ENCODE results near the gene COL4A6.

Gene COL4A6

DNA sequence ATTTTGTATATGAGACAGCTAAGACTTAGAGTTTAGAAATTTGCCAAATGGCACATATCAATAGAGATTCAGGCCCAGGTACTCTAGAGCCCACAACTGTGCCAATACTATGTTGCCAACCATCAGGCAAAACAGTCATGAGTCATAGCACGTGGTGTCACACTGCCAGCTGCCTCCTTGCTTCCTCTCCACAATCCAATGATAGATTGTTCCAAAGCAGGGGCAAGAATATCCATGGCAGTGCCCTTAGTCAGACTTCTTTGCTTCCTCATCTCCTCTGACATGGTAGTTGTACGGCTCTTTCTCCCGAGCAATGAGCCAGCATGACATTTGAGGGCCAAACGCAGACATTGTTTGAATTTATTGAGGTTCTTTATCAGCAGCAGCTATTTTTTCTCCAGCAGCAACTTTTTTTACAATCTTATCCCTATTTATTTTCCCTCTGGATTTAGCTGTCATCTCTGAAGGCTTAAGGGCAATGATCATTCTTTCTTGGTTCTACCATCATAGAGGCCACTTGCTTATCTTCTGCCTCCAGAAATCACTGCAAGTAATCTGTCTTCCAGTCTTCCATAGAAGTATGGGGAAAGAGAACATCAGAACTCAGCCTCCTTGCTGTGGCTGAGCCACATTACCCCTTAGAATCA lies 169.7 kb downstream of the COL4A6 start:
- no peak for DNase-seq

DNA sequence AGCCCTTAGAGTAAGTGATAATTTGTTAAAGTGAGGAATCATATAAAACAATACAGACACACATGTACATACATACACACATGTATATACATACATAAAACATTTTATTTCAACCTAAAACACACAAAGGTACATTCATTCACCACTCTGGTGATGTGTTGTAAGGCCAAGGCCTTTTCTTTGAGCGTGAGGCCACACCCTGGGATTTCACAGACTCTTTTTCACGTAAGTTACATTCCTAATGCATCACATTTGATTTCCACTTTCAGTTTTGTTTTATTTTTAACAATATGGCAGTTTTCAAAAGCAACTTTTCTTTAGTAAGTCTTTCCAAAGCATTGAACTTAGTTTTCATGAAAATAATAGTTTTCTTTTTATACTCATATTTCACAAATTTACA lies 170.7 kb downstream of the COL4A6 start:
- DNase-seq, result no peak

DNA sequence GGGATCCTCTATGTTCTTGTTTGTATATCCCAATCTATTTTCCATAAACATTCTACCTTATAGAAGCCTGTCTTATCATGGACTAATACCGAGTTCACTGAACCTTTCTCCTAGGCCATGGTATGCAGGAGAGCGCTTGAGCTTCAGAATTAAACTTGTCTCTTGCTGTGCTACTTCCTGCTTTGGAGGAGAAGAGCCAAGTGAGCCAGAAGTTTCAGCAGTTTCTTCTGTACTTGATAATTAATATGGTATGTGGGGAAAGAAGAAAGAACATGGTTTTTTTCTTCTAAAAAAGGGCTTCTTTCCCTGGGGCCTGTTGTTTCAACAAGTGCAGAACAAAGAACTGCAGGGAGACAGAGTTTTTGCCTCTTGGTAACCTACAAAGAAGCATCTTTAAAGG lies 173.8 kb downstream of the COL4A6 start:
- DNase-seq, result no peak

- DNase-seq, result no peak
Observed at GRCh38 chrX:108261549-108262203, 176.5 kb downstream of the COL4A6 start.

GRCh38 chrX:108257556-108257955 lies 180.7 kb downstream of the COL4A6 start:
- DNase-seq, result no peak

DNA sequence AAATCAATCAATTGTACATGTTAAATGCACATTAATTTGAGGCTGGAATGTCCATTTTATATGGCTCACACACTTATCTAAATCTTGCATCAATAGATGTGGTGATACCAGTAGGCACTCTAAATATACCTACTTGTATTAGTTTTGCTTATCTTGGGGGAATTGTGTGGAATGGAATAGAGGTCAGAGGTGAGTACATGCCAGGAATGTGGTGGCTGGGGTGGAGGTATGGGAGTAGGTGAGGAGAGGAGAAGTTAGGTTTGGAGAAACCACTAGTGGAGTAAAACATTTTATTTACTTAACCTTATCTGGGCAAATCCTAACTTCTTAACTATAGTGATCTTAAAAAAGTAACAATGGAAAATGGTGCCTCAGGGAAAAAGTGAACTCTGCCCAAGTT lies 183.6 kb downstream of the COL4A6 start:
- DNase-seq, result no peak

GRCh38 chrX:108250654-108251579 lies 187.3 kb downstream of the COL4A6 start:
- DNase-seq, result no peak

GRCh38 chrX:108246304-108246954 lies 191.8 kb downstream of the COL4A6 start:
- no peak for DNase-seq

GRCh38 chrX:108245462-108245861 lies 192.8 kb downstream of the COL4A6 start:
- no peak for DNase-seq

GRCh38 chrX:108235986-108236385 lies 202.2 kb downstream of the COL4A6 start:
- DNase-seq, result no peak

GRCh38 chrX:108230574-108230973 lies 207.6 kb downstream of the COL4A6 start:
- DNase-seq, result no peak

DNA sequence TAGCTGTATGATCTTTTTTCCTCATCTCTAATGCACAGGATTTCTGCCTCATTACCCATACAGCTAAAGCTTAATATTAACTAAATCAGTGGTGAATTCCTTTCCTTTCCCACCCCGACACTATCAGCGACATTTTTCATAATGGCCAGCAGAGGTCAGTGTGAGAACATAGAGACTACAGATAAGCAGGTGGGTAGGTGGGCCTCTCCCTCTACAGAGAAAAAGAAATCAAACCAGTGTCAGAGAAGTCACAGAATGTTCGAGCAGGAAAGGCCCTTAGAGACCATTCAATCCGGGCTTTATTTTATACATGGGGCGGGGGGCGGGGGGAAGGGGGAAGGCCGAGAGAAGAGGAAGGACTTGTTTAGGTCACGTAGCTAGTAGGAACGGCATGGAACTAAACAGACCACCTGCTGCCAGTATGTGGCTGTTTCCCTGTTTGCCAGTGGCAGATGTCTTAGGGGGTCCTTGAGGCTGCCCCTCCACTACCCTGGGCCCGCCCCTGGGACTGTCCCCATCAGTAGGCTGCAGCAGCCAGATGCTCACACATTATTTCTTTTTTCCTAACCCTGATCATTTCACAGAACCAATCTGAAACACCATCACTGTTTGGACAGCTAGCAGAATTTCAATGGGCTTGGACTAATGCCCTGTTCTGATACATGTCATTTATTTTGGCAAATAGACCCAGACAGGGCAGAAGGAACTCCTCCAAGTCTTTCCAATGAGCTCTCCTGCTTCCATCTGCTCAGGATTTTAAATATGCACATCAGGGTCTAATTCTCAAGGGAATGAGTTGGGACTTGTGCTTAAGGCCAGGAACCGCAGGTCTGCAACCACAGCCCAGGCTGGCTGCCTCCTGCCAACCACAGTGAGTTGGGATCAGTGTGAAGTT lies 213.2 kb downstream of the COL4A6 start:
- DNase-seq, result no peak

- DNase-seq, result no peak
Observed at GRCh38 chrX:108224218-108224617, 214.0 kb downstream of the COL4A6 start.

DNA sequence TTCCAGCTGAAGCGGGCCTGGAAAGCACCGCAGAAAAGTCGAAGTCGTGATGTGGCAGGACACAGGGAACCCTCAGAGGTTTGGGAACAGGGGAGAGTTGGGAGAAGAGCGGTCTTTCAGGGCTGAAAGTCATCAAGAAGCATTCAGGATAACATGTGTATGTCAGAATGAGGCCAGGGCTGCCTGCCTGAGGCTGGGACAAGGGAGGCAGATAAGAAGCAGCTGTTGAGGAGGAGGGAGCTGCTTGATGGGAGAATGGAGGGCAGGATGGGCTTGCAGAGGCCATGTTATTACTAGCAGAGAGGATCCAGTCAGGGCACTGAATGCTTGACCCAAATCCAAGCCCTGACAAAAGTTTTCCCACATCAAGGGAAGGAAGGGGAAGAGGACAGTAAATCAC lies 214.6 kb downstream of the COL4A6 start:
- no peak for DNase-seq

- no peak for DNase-seq
Observed at GRCh38 chrX:108221301-108221864, 216.8 kb downstream of the COL4A6 start.

DNA sequence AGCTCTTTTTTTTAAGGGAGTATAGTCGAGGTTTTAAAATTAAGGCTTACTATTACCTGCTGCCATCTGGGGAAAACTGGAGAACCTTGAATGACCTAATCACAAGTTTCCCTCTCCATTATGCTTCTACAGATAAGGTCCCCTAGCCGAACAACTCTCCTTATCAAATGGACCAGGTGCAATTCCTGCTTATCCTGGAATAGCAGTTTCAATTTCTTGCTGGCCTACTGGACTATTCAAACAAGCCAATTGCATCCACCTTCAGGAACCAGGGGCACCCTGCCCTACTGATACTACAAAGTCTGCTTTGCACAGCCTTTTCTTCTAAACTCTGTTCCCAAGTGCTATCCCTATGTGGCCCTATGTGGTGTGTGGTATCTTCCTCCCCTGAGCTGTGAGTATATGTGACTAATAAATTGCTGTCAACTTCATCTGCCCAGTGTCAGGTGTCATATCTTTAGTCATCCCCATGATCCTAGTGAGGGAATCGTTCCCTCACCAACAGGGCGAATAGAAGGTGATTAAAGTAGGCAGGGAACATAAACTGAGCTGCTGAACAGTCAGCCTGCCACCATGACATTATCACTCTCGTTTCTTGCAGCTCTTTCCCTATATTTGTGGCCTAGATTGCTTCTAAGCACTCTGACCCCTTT lies 218.1 kb downstream of the COL4A6 start:
- DNase-seq, result no peak

- no peak for DNase-seq
Observed at GRCh38 chrX:108217876-108218275, 220.3 kb downstream of the COL4A6 start.

DNA sequence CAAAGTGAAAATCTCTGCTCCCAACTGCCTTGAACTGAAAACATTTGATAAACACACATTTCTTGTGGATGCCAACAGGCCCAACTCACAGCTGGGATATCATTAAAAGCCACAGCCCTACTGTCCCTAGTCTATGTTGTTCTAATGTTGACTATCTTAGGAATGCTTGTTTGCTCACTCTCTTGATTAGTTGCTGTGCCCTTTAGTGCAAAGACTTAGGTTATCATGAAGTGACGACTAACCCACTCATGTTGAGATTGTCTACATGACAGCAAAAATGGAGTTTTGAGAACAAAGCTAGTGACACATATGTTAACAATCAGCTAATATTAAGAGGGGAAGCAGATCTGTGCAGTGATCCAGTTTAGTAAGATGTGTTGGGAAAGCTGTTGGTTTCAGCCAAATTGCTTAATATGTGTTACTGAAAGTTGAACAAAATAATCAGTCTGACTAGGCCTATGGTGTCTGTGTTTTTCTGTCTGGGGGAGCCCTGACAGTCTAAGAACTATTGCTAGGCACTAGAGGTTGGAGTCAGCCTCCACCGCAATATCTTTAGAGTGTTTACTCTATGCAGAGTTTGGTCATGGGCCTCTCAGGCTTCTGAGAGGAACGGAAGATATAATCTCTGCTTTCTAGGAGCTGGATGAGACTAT lies 221.2 kb downstream of the COL4A6 start:
- no peak for DNase-seq

- DNase-seq, result no peak
Observed at GRCh38 chrX:108216405-108216804, 221.8 kb downstream of the COL4A6 start.

- DNase-seq, result no peak
Observed at GRCh38 chrX:108211301-108211700, 226.9 kb downstream of the COL4A6 start.

All from stimulated activated CD4-positive, alpha-beta T cell treated with anti-CD3 and anti-CD28 coated beads, Interleukin-12 subunit alpha, Interleukin-12 subunit beta, amount 100 ng/mL, for 4 hours (primary cell).